ENCODE results near the gene GATC. TPM values are rescaled to one million over a fixed set of nuclear protein-coding genes. Genes with fewer than 3 reads are reported as not detected.
A peak's percentile ranks its signal among the peaks of the same experiment; 100 is the strongest.

GATC gene
- total RNA-seq (2014; rRNA removed; shearing (Covaris generic)): 17.7 and 17.8 TPM in 2 replicates

- peak; percentile 69 for DNase-seq (ENCODE audit: low read depth)
Measured at GRCh38 chr12:120445911-120446843, at the start of gene GATC, which contains the start of gene TRIAP1. TSS of gene GATC (plus strand) at chr12:120446444. CDS start at chr12:120446481, 37 bp downstream. TSS of gene TRIAP1 (minus strand) at chr12:120446384. CDS start at chr12:120446372, 12 bp downstream.

GRCh38 chr12:120397824-120398540 is 48.3 kb upstream of the GATC start:
- DNase-seq (ENCODE audit: low read depth): no peak

- peak; percentile 30 for DNase-seq (ENCODE audit: low read depth)
Measured at GRCh38 chr12:120399531-120399930, 46.7 kb upstream of the GATC start.

- no peak for DNase-seq (ENCODE audit: low read depth)
Measured at GRCh38 chr12:120402217-120402616, 44.0 kb upstream of the GATC start.

GRCh38 chr12:120403869-120404268 is 42.4 kb upstream of the GATC start:
- DNase-seq (ENCODE audit: low read depth): no peak

GRCh38 chr12:120404271-120404670 is 42.0 kb upstream of the GATC start:
- DNase-seq (ENCODE audit: low read depth): no peak

GRCh38 chr12:120406069-120406468 is 40.2 kb upstream of the GATC start:
- no peak for DNase-seq (ENCODE audit: low read depth)

GRCh38 chr12:120406553-120406952 is 39.7 kb upstream of the GATC start:
- no peak for DNase-seq (ENCODE audit: low read depth)

GRCh38 chr12:120408771-120409170 is 37.5 kb upstream of the GATC start:
- DNase-seq (ENCODE audit: low read depth): no peak

GRCh38 chr12:120412421-120412820 is 33.8 kb upstream of the GATC start:
- DNase-seq (ENCODE audit: low read depth): no peak

GRCh38 chr12:120413901-120414695 is 32.1 kb upstream of the GATC start:
- DNase-seq (ENCODE audit: low read depth): no peak

GRCh38 chr12:120416490-120417216 is 29.6 kb upstream of the GATC start:
- DNase-seq (ENCODE audit: low read depth): no peak

GRCh38 chr12:120417917-120418580 is 28.2 kb upstream of the GATC start:
- DNase-seq (ENCODE audit: low read depth): no peak

GRCh38 chr12:120421701-120422100 is 24.5 kb upstream of the GATC start:
- DNase-seq (ENCODE audit: low read depth): no peak

- DNase-seq (ENCODE audit: low read depth): no peak
Measured at GRCh38 chr12:120422892-120423456, 23.3 kb upstream of the GATC start.

GRCh38 chr12:120425797-120426196 is 20.4 kb upstream of the GATC start:
- DNase-seq (ENCODE audit: low read depth): no peak

- DNase-seq (ENCODE audit: low read depth): no peak
Measured at GRCh38 chr12:120428597-120429229, 17.5 kb upstream of the GATC start.

GRCh38 chr12:120429368-120429767 is 16.9 kb upstream of the GATC start:
- DNase-seq (ENCODE audit: low read depth): no peak

GRCh38 chr12:120432772-120433525 is 13.3 kb upstream of the GATC start:
- DNase-seq (ENCODE audit: low read depth): no peak

Data from RPMI7951 (cell line).